Esophagus squamous epithelium (tissue), 5 donors: ENCODE data around the gene PPP1R9A. TPM values are rescaled to one million over a fixed set of nuclear protein-coding genes. Genes with fewer than 3 reads are reported as not detected.

Experiments
- DNase-seq: peaks from one replicate; lab custom pipeline; 2025; lab: John Stamatoyannopoulos, UW
- H3K27ac ChIP-seq, 4 donors: fragments of 200-600 bp; sonication (generic); one replicate each; pipeline ENCODE4 v1.5.1; 2016 to 2019; ENCODE audit warnings: mild to moderate bottlenecking in 1 of 4
- H3K27me3 ChIP-seq, 4 donors: fragments of 200-600 bp; sonication (generic); 1 replicate in 3 of 4; 2 replicates in 1 of 4; pipeline versions ENCODE4 v1.5.1 to v1.6.0; 2017 to 2021; ENCODE audit warnings: antibody characterized with exemption in 1 of 4
- H3K36me3 ChIP-seq, 3 donors: fragments of 200-600 bp; sonication (generic); one replicate each; pipeline ENCODE4 v1.5.1; 2016 to 2019
- H3K4me1 ChIP-seq, 3 donors: fragments of 200-600 bp; sonication (generic); one replicate each; pipeline ENCODE4 v1.5.1; 2017 to 2019
- H3K4me3 ChIP-seq, 4 donors: fragments of 200-600 bp; sonication (generic); 1 replicate in 3 of 4; 2 replicates in 1 of 4; pipeline ENCODE4 v1.5.1; 2016 to 2019; ENCODE audit warnings: mild to moderate bottlenecking in 2 of 4, moderate library complexity in 1 of 4
- H3K9me3 ChIP-seq, 3 donors: fragments of 200-600 bp; sonication (generic); one replicate each; pipeline ENCODE4 v1.5.1; 2016 to 2019
- CTCF ChIP-seq, 6 experiments: fragments of 450-650 bp in 4 of 6; fragments of 200-600 bp in 2 of 6; sonication (generic) in 2 of 6; IDR thresholded peaks; one replicate each; pipeline ENCODE4 v1.5.1; 2016 to 2019; ENCODE audit warnings: antibody characterized with exemption in 6 of 6, mild to moderate bottlenecking in 4 of 6, moderate library complexity in 4 of 6
- POLR2A ChIP-seq, 4 donors: fragments of 450-650 bp; IDR thresholded peaks; one replicate each; pipeline ENCODE4 v1.6.1; 2017; ENCODE audit warnings: antibody characterized with exemption in 4 of 4, mild to moderate bottlenecking in 4 of 4, moderate library complexity in 3 of 4
- WGBS, 2 donors: methylation state at CpG; one replicate each; pipeline ENCODE4 v1.1.5; 2018; 5-methylcytosine and 5-hydroxymethylcytosine counted together
- intact Hi-C: fragments of 100-400 bp; cut with DNase I; formaldehyde crosslinking; loops from one replicate; pipeline ENCODE4 v1.15.0; 2022
- total RNA-seq, 4 donors: library from RNA; depleted of rRNA; stranded (reverse); fragments of >200 nt; gene quantifications; one replicate each; pipeline ENCODE4 v1.1.0, GENCODE V29; 2016
- donor health status: DM: yes; HTN: yes; CAD: no.

Gene PPP1R9A
- total RNA-seq, 4 donors from 2014 or later = 0.04 to 6.3 (median 1.0) TPM

- no peak for DNase-seq
- WGBS, 2 donors = 43 to 44% methylated on average over 4 of the region's 4 CpGs
- Histone ChIP-seq H3K4me3 (no peak overlapping the region), H3K27ac (no peak overlapping the region), H3K36me3 (no peaks in the 10 kb centered on the region), H3K27me3 (no peaks in the 10 kb centered on the region), H3K9me3 (no peaks in the 10 kb centered on the region), H3K4me1 (no peaks in the 10 kb centered on the region)
- TF ChIP-seq CTCF (IDR thresholded peaks at IDR 0.05) (no peak), POLR2A (IDR thresholded peaks at IDR 0.05) (no peak)
- intact Hi-C loops = no loop called here
These were observed 104.6 kb downstream of the PPP1R9A start for GRCh38 chr7:95011995-95012394.

- H3K4me1 ChIP-seq = no peaks in the 10 kb centered on the region
- TF ChIP-seq CTCF (IDR thresholded peaks at IDR 0.05) = no peak
- TF ChIP-seq POLR2A (IDR thresholded peaks at IDR 0.05) = no peak
- intact Hi-C loops = no loop called here
- H3K27me3 ChIP-seq = no peaks in the 10 kb centered on the region
- DNase-seq = no peak
- H3K27ac ChIP-seq = no peak overlapping the region
- H3K9me3 ChIP-seq = no peaks in the 10 kb centered on the region
- WGBS, 2 donors = 47 to 71% methylated on average over 1 of the region's 1 CpG
- no peak overlapping the region for H3K4me3 ChIP-seq
- H3K36me3 ChIP-seq = no peaks in the 10 kb centered on the region
These were observed 110.6 kb downstream of the PPP1R9A start for GRCh38 chr7:95018021-95018420.

- no peak for TF ChIP-seq POLR2A (IDR thresholded peaks at IDR 0.05)
- no peak for TF ChIP-seq CTCF (IDR thresholded peaks at IDR 0.05)
- intact Hi-C loops = no loop called here
- DNase-seq = no peak
- no peak overlapping the region for H3K27ac ChIP-seq
- H3K36me3 ChIP-seq = no peaks in the 10 kb centered on the region
- no peak overlapping the region for H3K4me3 ChIP-seq
- H3K4me1 ChIP-seq = no peaks in the 10 kb centered on the region
- H3K9me3 ChIP-seq = peaks cover 0 to 7% (median 5%) of the 10 kb centered on the region in 3 donors
- no peaks in the 10 kb centered on the region for H3K27me3 ChIP-seq
These were observed 118.6 kb downstream of the PPP1R9A start for GRCh38 chr7:95026018-95026417.

GRCh38 chr7:95026421-95027072 is 119.2 kb downstream of the PPP1R9A start:
- H3K9me3 ChIP-seq = peaks cover 0 to 7% (median 5%) of the 10 kb centered on the region in 3 donors
- TF ChIP-seq POLR2A (IDR thresholded peaks at IDR 0.05) (no peak), CTCF (IDR thresholded peaks at IDR 0.05) (no peak)
- DNase-seq = no peak
- no peak overlapping the region for H3K4me3 ChIP-seq
- H3K36me3 ChIP-seq = no peaks in the 10 kb centered on the region
- H3K27me3 ChIP-seq = no peaks in the 10 kb centered on the region
- no peak overlapping the region for H3K27ac ChIP-seq
- no peaks in the 10 kb centered on the region for H3K4me1 ChIP-seq
- intact Hi-C loops = no loop called here
- 47 to 100% methylated on average over 1 to 4 of the region's 6 CpGs for WGBS, 2 donors

- DNase-seq = no peak
- Histone ChIP-seq H3K4me3 (no peak overlapping the region), H3K27me3 (no peaks in the 10 kb centered on the region), H3K27ac (no peak overlapping the region), H3K4me1 (no peaks in the 10 kb centered on the region), H3K9me3 (peaks cover 0 to 7% (median 5%) of the 10 kb centered on the region in 3 donors), H3K36me3 (no peaks in the 10 kb centered on the region)
- intact Hi-C loops = no loop called here
- TF ChIP-seq CTCF (IDR thresholded peaks at IDR 0.05) = no peak
- no peak for TF ChIP-seq POLR2A (IDR thresholded peaks at IDR 0.05)
- WGBS, 2 donors = 77 to 79% methylated on average over 9 to 11 of the region's 11 CpGs
These were observed 120.0 kb downstream of the PPP1R9A start for GRCh38 chr7:95027234-95027872.
